HL-60 (cell line): ENCODE data around the gene BICD2.
A peak's percentile ranks its signal among the peaks of the same experiment; 100 is the strongest.

Experiments used
- DNase-seq, 2 experiments: peaks; one replicate each; pipeline ENCODE4 v3.0.0-alpha.2; 2010 to 2020; ENCODE audit warnings: low read depth in 1 of 2, low spot score in 1 of 2
- H3K27ac ChIP-seq: fragments of 250-450 bp; sonication (Bioruptor Pico); replicated peaks from 2 replicates; pipeline ENCODE4 v1.5.1; 2020; ENCODE audit warnings: mild to moderate bottlenecking, moderate library complexity
- H3K27me3 ChIP-seq: fragments of 250-450 bp; sonication (Bioruptor Pico); 2 replicates; pipeline ENCODE4 v1.5.1; 2021; ENCODE audit warnings: mild to moderate bottlenecking, moderate library complexity; ENCODE audit not compliant: insufficient read depth, poor library complexity, severe bottlenecking
- H3K4me3 ChIP-seq: replicated peaks from 2 replicates; pipeline ENCODE4 v1.5.1; 2011; ENCODE audit warnings: mild to moderate bottlenecking, control low read depth, low read length; ENCODE audit not compliant: insufficient read depth
- CTCF ChIP-seq: IDR thresholded peaks from one replicate; pipeline ENCODE4 v1.5.1; 2011; ENCODE audit warnings: low read length, control low read depth, inconsistent platforms; ENCODE audit not compliant: insufficient read depth
- GABPA ChIP-seq: IDR thresholded peaks from 2 replicates; pipeline ENCODE4 v1.6.1; 2012; ENCODE audit warnings: low read depth
- POLR2AphosphoS5 ChIP-seq: IDR thresholded peaks from 2 replicates; pipeline ENCODE4 v1.6.1; 2012; ENCODE audit warnings: low read depth
- REST ChIP-seq: IDR thresholded peaks from 2 replicates; pipeline ENCODE4 v1.6.1; 2012; ENCODE audit warnings: low read depth; ENCODE audit not compliant: insufficient replicate concordance
- SPI1 ChIP-seq: IDR thresholded peaks from 2 replicates; pipeline ENCODE4 v1.6.1; 2012; ENCODE audit warnings: low read depth, mild to moderate bottlenecking, borderline replicate concordance

BICD2 gene

GRCh38 chr9:92669527-92669889, 95.1 kb downstream of the BICD2 start:
- TF ChIP-seq POLR2AphosphoS5 = no peak
- TF ChIP-seq CTCF = no peak
- no peak for TF ChIP-seq GABPA
- no peak for TF ChIP-seq REST
- TF ChIP-seq SPI1 = no peak
- H3K4me3 ChIP-seq = peak overlapping the region; percentile 83
- DNase-seq = peak; percentile 17 to 30
- peak overlapping the region; percentile 55 for H3K27ac ChIP-seq
- H3K27me3 ChIP-seq = no peaks in the 10 kb centered on the region

GRCh38 chr9:92668746-92669526, 95.7 kb downstream of the BICD2 start:
- DNase-seq = peak in 1 of 2 experiments; percentile 26
- Histone ChIP-seq H3K27ac (peak overlapping the region; percentile 55), H3K4me3 (peak overlapping the region; percentile 83), H3K27me3 (no peaks in the 10 kb centered on the region)
- TF ChIP-seq REST (no peak), POLR2AphosphoS5 (no peak), CTCF (no peak), GABPA (no peak), SPI1 (no peak)

GRCh38 chr9:92666912-92667532, 97.6 kb downstream of the BICD2 start:
- Histone ChIP-seq H3K4me3 (no peak overlapping the region), H3K27me3 (no peaks in the 10 kb centered on the region), H3K27ac (no peak overlapping the region)
- no peak for DNase-seq
- TF ChIP-seq REST (no peak), SPI1 (no peak), CTCF (no peak), GABPA (no peak), POLR2AphosphoS5 (no peak)
